Epithelial cell of esophagus (primary cell): ENCODE data around the gene NCBP3.

Experiments used
- DNase-seq: peaks from one replicate; pipeline ENCODE4 v3.0.0; 2010; ENCODE audit warnings: low read depth
- H3K4me3 ChIP-seq: 2 replicates; pipeline ENCODE4 v1.5.1; 2011; ENCODE audit warnings: mild to moderate bottlenecking, low read length, control low read depth
- CTCF ChIP-seq: IDR thresholded peaks from 2 replicates; pipeline ENCODE4 v1.5.1; 2011; ENCODE audit warnings: low read depth, mild to moderate bottlenecking, low read length, control low read depth, inconsistent platforms; ENCODE audit not compliant: insufficient read depth; ENCODE audit errors: missing control alignments

Gene NCBP3

GRCh38 chr17:3803308-3803640 is 42.8 kb downstream of the NCBP3 start:
- no peak for TF ChIP-seq CTCF
- no peak overlapping the region for H3K4me3 ChIP-seq
- no peak for DNase-seq

- H3K4me3 ChIP-seq: no peak overlapping the region
- peak; percentile 50 for DNase-seq
- no peak for TF ChIP-seq CTCF
Observed at GRCh38 chr17:3802461-3803307, 43.4 kb downstream of the NCBP3 start.

- no peak overlapping the region for H3K4me3 ChIP-seq
- TF ChIP-seq CTCF: no peak
- DNase-seq: no peak
Observed at GRCh38 chr17:3801792-3802191, 44.3 kb downstream of the NCBP3 start.

- no peak for DNase-seq
- TF ChIP-seq CTCF: no peak
- H3K4me3 ChIP-seq: no peak overlapping the region
Observed at GRCh38 chr17:3801347-3801746, 44.7 kb downstream of the NCBP3 start.

GRCh38 chr17:3800362-3801271 is 45.4 kb downstream of the NCBP3 start, which contains the start of gene ITGAE:
ITGAE (minus strand) TSS chr17:3801188; CDS start chr17:3801144, 44 bp downstream.
- H3K4me3 ChIP-seq: no peak within 1 kb of the TSS
- DNase-seq: no peak
- no peak for TF ChIP-seq CTCF

- no peak for TF ChIP-seq CTCF
- no peak for DNase-seq
Observed at GRCh38 chr17:3799181-3799945, 46.7 kb downstream of the NCBP3 start.

More at GRCh38 chr17:3799181-3799945, 46.7 kb downstream of the NCBP3 start:
- H3K4me3 ChIP-seq: no peak overlapping the region
